Measurements from ENCODE around the gene SLC8A1. TPM values are rescaled to one million over a fixed set of nuclear protein-coding genes. Genes with fewer than 3 reads are reported as not detected.
A peak's percentile ranks its signal among the peaks of the same experiment; 100 is the strongest.

Gene SLC8A1
- total and polyA plus RNA-seq, 10 of the 15 experiments (the other 5 are each of a cell fraction or from before 2014, with no cell fraction given) = under 0.01 to 1.2 (median 0.01) TPM; not detected in 3

GRCh38 chr2:40489678-40489960 is 37.7 kb upstream of the SLC8A1 start (continued):
- TF ChIP-seq ZBTB40 (IDR thresholded peaks at IDR 0.05; ENCODE audit: borderline replicate concordance) (no peak), MYB (IDR thresholded peaks at IDR 0.05; ENCODE audit: borderline replicate concordance, low read depth, low read length) (no peak)

- H3K27ac ChIP-seq (ENCODE audit: control insufficient read depth, insufficient read depth) = no peak overlapping the region
- ATAC-seq (peak; percentile 60), FAIRE-seq (no peak), DNase-seq (ENCODE audit: low read depth, low spot score) (no peak)
- ChIA-PET POLR2A (no interaction called here), CTCF (interaction anchor here (0.9 to 1.0 kb wide), 2 partner anchors 18 to 85 kb away, joined by 3 read pairs; no protein-coding TSS in a partner anchor), RAD21 (ENCODE audit: unreplicated experiment) (no interaction called here), SMC1A (ENCODE audit: uncharacterized antibody, unreplicated experiment) (interaction anchor here (1.5 to 2.1 kb wide), 2 partner anchors 10 to 31 kb away, joined by 6 to 9 read pairs; no protein-coding TSS in a partner anchor)
- H2AFZ ChIP-seq (ENCODE audit: control insufficient read depth, low read depth, low read length) = no peak overlapping the region
- no peaks in the 10 kb centered on the region for H3K9me3 ChIP-seq (replicated peaks; ENCODE audit: control insufficient read depth, insufficient read depth, low read length)
- no peak overlapping the region for H3K4me2 ChIP-seq (ENCODE audit: control insufficient read depth, insufficient read depth)
- no peaks in the 10 kb centered on the region for H3K79me2 ChIP-seq (ENCODE audit: control insufficient read depth, insufficient read depth, low read length)
- no peak overlapping the region for H3K4me3 ChIP-seq
- H3K9ac ChIP-seq (ENCODE audit: control insufficient read depth, insufficient read depth, low read length) = no peak overlapping the region
- H3K36me3 ChIP-seq (ENCODE audit: control insufficient read depth in 2 of 2, insufficient read depth in 2 of 2, low read length in 1 of 2) = no peaks in the 10 kb centered on the region
- in situ Hi-C loops (cut with MboI) = no loop called here
- BruUV-seq (replicated peaks) = no TSS peak
- no peaks in the 10 kb centered on the region for H3K4me1 ChIP-seq (ENCODE audit: control insufficient read depth, insufficient read depth, low read length)
- H4K20me1 ChIP-seq (ENCODE audit: control insufficient read depth, insufficient read depth) = no peaks in the 10 kb centered on the region
- no peak for TF ChIP-seq ZBTB11 (CRISPR knock-in tag; IDR thresholded peaks at IDR 0.05)
- TF ChIP-seq PAX5 (IDR thresholded peaks at IDR 0.05; ENCODE audit: borderline replicate concordance, low read depth, low read length) = 0 out of 2 replicates have a peak, but pooled peaks have one; percentile 47
- H3K27me3 ChIP-seq (replicated peaks in 1 of 2; ENCODE audit: control insufficient read depth in 2 of 2, insufficient read depth in 2 of 2, low read length in 1 of 2) = no peaks in the 10 kb centered on the region
- intact Hi-C loops (cut with micrococcal nuclease; ENCODE audit: unreplicated experiment) = no loop called here
- 37% methylated on average over 11 of the region's 11 CpGs for WGBS (ENCODE audit: insufficient coverage, insufficient replicate concordance, low lambda C conversion rate, missing lambda C conversion rate)
Measured at GRCh38 chr2:40488927-40489677, 37.2 kb upstream of the SLC8A1 start.

Measured in GM12878 (cell line).